ENCODE results near the gene GALNT2. TPM values are rescaled to one million over a fixed set of nuclear protein-coding genes. Genes with fewer than 3 reads are reported as not detected.

Gene GALNT2
- total and polyA plus RNA-seq, 2 experiments from 2014 or later = 17.8 to 48.3 TPM

- Mint-ChIP-seq H3K27me3 (ENCODE audit: insufficient read depth, low read depth, poor library complexity) (peaks cover 4% of the 10 kb centered on the region), H3K4me3 (no peak overlapping the region), H3K4me1 (peaks cover 15% of the 10 kb centered on the region), H3K27ac (no peak overlapping the region), H3K36me3 (ENCODE audit: low read depth) (no peaks in the 10 kb centered on the region; the same call in 2 of the 3 replicates), H3K9me3 (no peaks in the 10 kb centered on the region; the same call in 1 of the 3 replicates)
- H3K27ac ChIP-seq (ENCODE audit: low read depth) = no peak overlapping the region
- ATAC-seq = no peak
- no peak overlapping the region for H3K4me3 ChIP-seq
- no peak overlapping the region for H3K4me2 ChIP-seq
- peaks cover 30% of the 10 kb centered on the region for H3K9me2 ChIP-seq (ENCODE audit: insufficient read depth)
- H3K36me3 ChIP-seq (ENCODE audit: insufficient read depth) = no peaks in the 10 kb centered on the region; the same call in 1 of the 2 replicates
- H3K79me2 ChIP-seq (replicated peaks; ENCODE audit: insufficient read depth) = no peaks in the 10 kb centered on the region
- H4K20me1 ChIP-seq (replicated peaks; ENCODE audit: insufficient read depth) = no peaks in the 10 kb centered on the region
- no peaks in the 10 kb centered on the region for H3K27me3 ChIP-seq (ENCODE audit: insufficient read depth)
- no peaks in the 10 kb centered on the region for H3F3A ChIP-seq (replicated peaks; ENCODE audit: low read depth)
- peaks cover 14% of the 10 kb centered on the region; the same call in 1 of the 2 replicates for H3K4me1 ChIP-seq (ENCODE audit: insufficient read depth)
- TF ChIP-seq ZNF331 (CRISPR knock-in tag; IDR thresholded peaks at IDR 0.05; ENCODE audit: low read depth) (no peak), ETS1 (IDR thresholded peaks at IDR 0.05) (no peak), POLR2AphosphoS5 (IDR thresholded peaks at IDR 0.05; ENCODE audit: low read depth) (no peak), ZNF114 (CRISPR knock-in tag; IDR thresholded peaks at IDR 0.05) (no peak), STAT1 (IDR thresholded peaks at IDR 0.05; ENCODE audit: unreplicated experiment) (no peak), NANOG (IDR thresholded peaks at IDR 0.05; ENCODE audit: borderline replicate concordance) (no peak), JUNB (IDR thresholded peaks at IDR 0.05; ENCODE audit: unreplicated experiment) (no peak), CTCF (conservative IDR thresholded peaks at IDR 0.05; ENCODE audit: low read depth in 2 of 2) (no peak), EZH2phosphoT487 (IDR thresholded peaks at IDR 0.05; ENCODE audit: unreplicated experiment) (no peak), CREB1 (CRISPR knock-in tag; IDR thresholded peaks at IDR 0.05; ENCODE audit: low read depth) (no peak)
- DNase-seq (ENCODE audit: low spot score) = no peak
- no peak overlapping the region for H2AFZ ChIP-seq
Measured at GRCh38 chr1:230022666-230023380, 44.2 kb upstream of the GALNT2 start.

- no peaks in the 10 kb centered on the region; the same call in 2 of the 3 replicates for H3K36me3 Mint-ChIP-seq (ENCODE audit: low read depth)
- DNase-seq (ENCODE audit: low spot score) (no peak), ATAC-seq (no peak)
- H3K79me2 ChIP-seq (replicated peaks; ENCODE audit: insufficient read depth) = no peaks in the 10 kb centered on the region
- no peak overlapping the region for H3K4me3 ChIP-seq
- H3K4me2 ChIP-seq = no peak overlapping the region
- no peak overlapping the region for H3K4me3 Mint-ChIP-seq
- no peak overlapping the region for H3K27ac ChIP-seq (ENCODE audit: low read depth)
- H3K9me3 Mint-ChIP-seq = no peaks in the 10 kb centered on the region; the same call in 1 of the 3 replicates
- peaks cover 13% of the 10 kb centered on the region for H3K4me1 Mint-ChIP-seq
- no peaks in the 10 kb centered on the region; the same call in 1 of the 2 replicates for H3K36me3 ChIP-seq (ENCODE audit: insufficient read depth)
- H3K27ac Mint-ChIP-seq = no peak overlapping the region
- H3F3A ChIP-seq (replicated peaks; ENCODE audit: low read depth) = no peaks in the 10 kb centered on the region
- no peaks in the 10 kb centered on the region for H3K27me3 Mint-ChIP-seq (ENCODE audit: insufficient read depth, low read depth, poor library complexity)
- no peak overlapping the region for H2AFZ ChIP-seq
- peaks cover 11% of the 10 kb centered on the region for H3K4me1 ChIP-seq (ENCODE audit: insufficient read depth)
- peaks cover 13% of the 10 kb centered on the region; the same call in 1 of the 2 replicates for H3K9me2 ChIP-seq (ENCODE audit: insufficient read depth)
- H3K27me3 ChIP-seq (ENCODE audit: insufficient read depth) = no peaks in the 10 kb centered on the region
- no peaks in the 10 kb centered on the region for H4K20me1 ChIP-seq (replicated peaks; ENCODE audit: insufficient read depth)
- TF ChIP-seq POLR2AphosphoS5 (IDR thresholded peaks at IDR 0.05; ENCODE audit: low read depth) (no peak), STAT1 (IDR thresholded peaks at IDR 0.05; ENCODE audit: unreplicated experiment) (no peak), CREB1 (CRISPR knock-in tag; IDR thresholded peaks at IDR 0.05; ENCODE audit: low read depth) (no peak), ETS1 (IDR thresholded peaks at IDR 0.05) (no peak), ZNF462 (CRISPR knock-in tag; IDR thresholded peaks at IDR 0.05) (no peak)
Measured at GRCh38 chr1:230025686-230026085, 41.4 kb upstream of the GALNT2 start.

All from GM23338 (cell line).